Natural killer cell treated with Interleukin-12 subunit alpha and Interleukin-12 subunit beta and Interleukin-15 and Interleukin-18, amount 100 ng/mL, for 72 hours (primary cell): Measurements from ENCODE around the gene PHF21B. TPM values are rescaled to one million over a fixed set of nuclear protein-coding genes. Genes with fewer than 3 reads are reported as not detected.
A peak's percentile ranks its signal among the peaks of the same experiment; 100 is the strongest.
"Not testable (repeated sequence)": the region's sequence is repeated elsewhere in the genome, so short reads cannot be mapped to it uniquely, and the experiment has no call there.

ENCODE experiments used
- ATAC-seq, 2 donors: fragments of 150-1000 bp; cut with Tn5 transposase in 1 of 2; sonication (Bioruptor Pico), chemical (Tn5 transposase) in 1 of 2; 2 replicates each; pipeline ENCODE4 v1.10.0; 2021
- DNase-seq: peaks from one replicate; pipeline ENCODE4 v3.0.0; 2022; ENCODE audit warnings: low spot score
- H3K27ac Mint-ChIP-seq, 2 donors: 1 replicate in 1 of 2; 2 replicates in 1 of 2; pipeline ENCODE4 v1.8.0; 2022; ENCODE audit warnings: mixed read lengths in 2 of 2, mild to moderate bottlenecking in 1 of 2, moderate library complexity in 1 of 2
- H3K27me3 Mint-ChIP-seq, 2 donors: 1 replicate in 1 of 2; 2 replicates in 1 of 2; pipeline ENCODE4 v1.8.0; 2022; ENCODE audit warnings: mixed read lengths in 2 of 2
- H3K36me3 Mint-ChIP-seq: one replicate; pipeline ENCODE4 v1.8.0; 2022; ENCODE audit warnings: mixed read lengths
- H3K4me1 Mint-ChIP-seq, 2 donors: 1 replicate in 1 of 2; 2 replicates in 1 of 2; pipeline ENCODE4 v1.8.0; 2022; ENCODE audit warnings: low read depth in 2 of 2, mixed read lengths in 2 of 2, mild to moderate bottlenecking in 1 of 2
- H3K4me3 Mint-ChIP-seq: one replicate; pipeline ENCODE4 v1.8.0; 2022; ENCODE audit warnings: mixed read lengths
- H3K9me3 Mint-ChIP-seq: 2 replicates; pipeline ENCODE4 v1.8.0; 2022; ENCODE audit warnings: mixed read lengths
- total RNA-seq, 2 donors: library from RNA; stranded (reverse); gene quantifications; one replicate each; pipeline ENCODE4 v1.2.3, GENCODE V29; 2022

The PHF21B gene
- total RNA-seq, 2 donors from 2014 or later = 0.36 TPM; not detected in 1

DNA sequence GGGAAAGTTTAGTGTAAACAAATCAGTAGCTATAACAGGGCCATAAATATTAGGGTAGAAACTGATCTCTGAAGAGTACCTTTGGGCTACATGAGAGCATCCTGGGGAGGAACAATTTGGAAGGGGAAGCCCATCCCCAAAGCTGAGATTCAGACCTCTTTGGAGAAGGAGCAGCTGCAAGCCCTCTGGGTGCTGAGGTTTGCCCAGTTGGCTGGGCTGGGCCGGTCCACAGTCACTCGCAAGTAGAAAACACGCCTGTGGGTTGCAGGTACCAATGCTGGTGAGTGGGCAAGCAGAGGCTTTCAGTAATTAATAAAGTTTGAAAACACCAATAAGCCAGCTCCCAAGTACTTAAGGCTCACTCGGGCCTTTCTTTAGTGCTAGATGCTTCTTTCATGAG, 132.9 kb downstream of the PHF21B start:
- H3K27me3 Mint-ChIP-seq = peaks cover 0 to 10% of the 10 kb centered on the region in 2 donors
- no peak overlapping the region for H3K27ac Mint-ChIP-seq
- no peaks in the 10 kb centered on the region for H3K36me3 Mint-ChIP-seq
- ATAC-seq (no peak), DNase-seq (no peak)
- H3K4me3 Mint-ChIP-seq = no peak overlapping the region
- no peaks in the 10 kb centered on the region for H3K9me3 Mint-ChIP-seq
- no peaks in the 10 kb centered on the region for H3K4me1 Mint-ChIP-seq

DNA sequence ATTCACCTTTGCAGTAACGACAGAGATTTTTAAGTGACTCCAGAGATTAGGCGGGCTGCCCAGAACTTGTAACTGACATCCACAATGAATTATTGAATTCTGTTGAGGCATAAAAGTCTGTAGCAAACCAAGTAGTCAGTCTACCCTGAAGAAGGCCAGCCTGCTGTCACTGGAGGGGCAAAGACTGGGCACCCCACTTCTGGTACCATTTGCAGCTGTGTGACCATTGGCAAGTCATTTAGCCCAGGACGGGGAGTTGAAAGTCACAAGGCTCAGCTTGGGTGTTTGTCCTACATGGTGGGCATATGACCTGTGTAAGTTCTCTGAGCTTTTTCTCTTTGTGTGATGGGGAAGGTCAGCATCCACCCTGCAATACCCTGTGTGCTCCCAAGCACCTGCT, 138.0 kb downstream of the PHF21B start:
- H3K27me3 Mint-ChIP-seq = peaks cover 0 to 12% of the 10 kb centered on the region in 2 donors
- DNase-seq = no peak
- H3K27ac Mint-ChIP-seq = no peak overlapping the region
- H3K4me3 Mint-ChIP-seq = no peak overlapping the region
- no peaks in the 10 kb centered on the region for H3K9me3 Mint-ChIP-seq
- no peaks in the 10 kb centered on the region for H3K36me3 Mint-ChIP-seq
- ATAC-seq = no peak
- peaks cover 0 to 3% of the 10 kb centered on the region in 2 donors for H3K4me1 Mint-ChIP-seq

DNA sequence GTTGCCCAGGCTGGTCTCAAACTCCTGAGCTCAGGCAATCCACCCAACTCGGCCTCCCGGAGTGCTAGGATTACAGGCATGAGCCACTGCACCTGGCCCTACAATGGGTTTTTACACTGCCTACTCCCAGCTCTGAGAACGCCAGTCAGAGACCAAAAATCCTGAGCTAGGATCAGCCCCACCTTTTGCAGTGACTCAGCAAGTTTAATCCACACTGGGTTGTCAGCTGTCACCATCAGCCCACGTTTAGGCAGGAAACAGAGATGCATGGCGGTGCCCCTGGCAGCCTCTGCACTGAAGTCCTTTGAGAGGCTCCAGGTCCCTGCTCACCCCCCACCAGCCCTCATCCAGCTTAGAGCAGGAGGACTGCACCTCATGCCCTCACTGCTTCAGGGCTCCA, 139.8 kb downstream of the PHF21B start:
- ATAC-seq (no peak), DNase-seq (no peak)
- Mint-ChIP-seq H3K27ac (no peak overlapping the region), H3K4me1 (peaks cover 0 to 3% of the 10 kb centered on the region in 2 donors), H3K4me3 (no peak overlapping the region), H3K27me3 (peaks cover 0 to 10% of the 10 kb centered on the region in 2 donors), H3K9me3 (no peaks in the 10 kb centered on the region), H3K36me3 (no peaks in the 10 kb centered on the region)

DNA sequence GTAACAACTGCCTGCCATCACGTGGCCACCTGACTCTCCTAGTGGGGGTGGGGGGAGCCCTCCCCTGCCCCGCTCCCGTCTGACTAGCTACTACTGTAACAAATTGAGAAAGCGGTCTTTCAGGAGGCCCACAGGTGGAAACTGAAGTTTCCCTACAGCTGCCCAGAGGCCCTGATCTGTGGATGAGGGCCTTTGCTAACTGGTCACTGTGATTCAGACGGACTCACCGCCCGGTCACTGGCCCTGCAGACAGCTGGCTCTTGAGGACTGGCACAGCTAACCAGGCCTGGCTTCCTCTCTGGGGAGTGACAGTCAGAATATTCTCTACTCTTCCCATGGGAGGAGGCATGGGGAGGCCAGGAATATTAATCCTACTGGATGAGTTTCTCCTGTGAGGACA, 140.6 kb downstream of the PHF21B start:
- DNase-seq = no peak
- Mint-ChIP-seq H3K4me1 (peaks cover 0 to 3% of the 10 kb centered on the region in 2 donors), H3K4me3 (no peak overlapping the region), H3K27ac (no peak overlapping the region), H3K9me3 (no peaks in the 10 kb centered on the region), H3K36me3 (no peaks in the 10 kb centered on the region), H3K27me3 (peaks cover 0 to 10% of the 10 kb centered on the region in 2 donors)
- ATAC-seq = no peak

DNA sequence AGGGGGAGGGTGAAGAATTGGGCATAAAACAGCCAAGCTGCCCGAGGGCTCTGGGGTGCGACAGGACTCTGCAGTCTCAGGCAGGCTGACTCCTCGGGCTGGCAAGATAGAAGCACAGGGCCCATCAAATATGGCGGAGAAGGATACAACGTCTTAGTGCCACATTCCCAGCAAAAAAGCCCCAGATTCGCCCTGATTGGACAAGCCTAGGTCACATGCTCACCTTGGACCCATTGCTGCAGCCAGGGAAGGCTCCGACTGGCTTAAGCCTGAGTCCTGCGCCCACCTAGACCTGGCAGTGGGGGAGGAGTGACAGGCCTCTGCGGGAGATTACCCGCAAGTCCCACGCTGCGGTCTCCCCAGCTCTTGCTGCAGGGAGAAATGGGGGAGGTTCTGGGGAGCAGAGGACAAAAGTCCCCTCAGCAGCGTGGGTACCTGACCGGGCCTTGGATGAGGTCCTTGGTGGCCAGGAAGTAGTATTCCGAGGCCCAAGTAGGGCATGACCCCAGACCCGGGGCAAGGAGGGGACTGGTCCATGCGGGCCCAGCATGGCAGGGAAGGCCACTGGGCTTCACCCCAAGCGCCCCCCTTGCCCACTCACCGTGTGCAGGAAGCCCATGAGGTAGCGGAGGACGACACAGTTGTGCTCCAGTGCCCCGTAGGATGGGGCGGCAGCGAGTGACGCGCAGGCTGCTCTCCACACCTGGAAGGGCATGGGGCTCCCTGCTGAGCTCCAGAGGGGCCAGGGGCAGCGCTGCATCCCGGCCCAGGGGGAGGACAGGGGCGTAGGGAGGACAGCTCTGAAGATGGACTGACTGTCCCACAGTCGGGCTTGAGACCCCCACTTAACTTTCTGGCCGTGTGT, 144.4 kb downstream of the PHF21B start:
- peaks cover 0 to 1% of the 10 kb centered on the region in 2 donors for H3K4me1 Mint-ChIP-seq
- peaks cover 0 to 1% of the 10 kb centered on the region in 2 donors for H3K27me3 Mint-ChIP-seq
- H3K36me3 Mint-ChIP-seq = no peaks in the 10 kb centered on the region
- H3K4me3 Mint-ChIP-seq = no peak overlapping the region
- DNase-seq (no peak), ATAC-seq (no peak)
- no peaks in the 10 kb centered on the region for H3K9me3 Mint-ChIP-seq
- no peak overlapping the region for H3K27ac Mint-ChIP-seq

DNA sequence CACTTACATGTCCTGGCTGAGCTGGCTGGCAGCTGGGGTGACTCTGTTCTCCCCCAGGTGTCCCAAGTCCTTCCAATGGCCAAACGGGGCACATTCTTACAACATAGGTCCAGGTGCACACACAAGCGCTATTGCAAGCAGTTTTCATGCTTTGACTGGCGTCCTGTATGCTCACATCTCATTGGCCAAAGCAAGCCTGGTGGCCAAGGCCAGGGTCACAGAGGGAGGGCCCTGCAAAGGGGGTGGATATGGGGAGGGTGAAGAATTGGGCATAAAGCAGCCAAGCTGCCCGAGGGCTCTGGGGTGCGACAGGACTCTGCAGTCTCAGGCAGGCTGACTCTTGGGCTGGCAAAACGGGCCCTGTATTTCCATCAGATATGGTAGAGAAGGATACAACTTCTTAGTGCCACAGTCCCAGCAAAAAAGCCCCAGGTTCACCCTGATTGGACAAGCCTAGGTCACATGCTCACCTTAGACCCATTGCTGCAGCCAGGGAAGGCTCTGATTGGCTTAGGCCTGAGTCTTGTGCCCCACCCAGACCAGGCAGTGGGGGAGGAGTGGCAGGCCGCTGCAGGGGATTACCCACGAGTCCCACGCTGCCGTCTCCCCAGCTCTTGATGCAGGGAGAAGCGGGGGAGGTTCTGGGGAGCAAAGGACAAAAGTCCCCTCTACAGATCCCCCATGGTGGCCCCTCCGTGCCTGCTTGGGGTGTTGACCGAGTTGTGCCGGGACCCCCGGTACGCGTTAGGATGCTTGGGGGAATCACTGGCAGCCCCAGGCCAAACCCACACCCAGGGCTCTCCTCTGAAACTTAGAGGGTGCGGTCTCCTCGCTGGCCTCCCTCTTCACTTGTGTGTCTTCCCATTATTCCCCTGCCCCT, 146.6 kb downstream of the PHF21B start:
- Mint-ChIP-seq H3K27ac (no peak overlapping the region), H3K4me1 (no peaks in the 10 kb centered on the region), H3K9me3 (no peaks in the 10 kb centered on the region), H3K4me3 (no peak overlapping the region), H3K36me3 (no peaks in the 10 kb centered on the region), H3K27me3 (no peaks in the 10 kb centered on the region)
- ATAC-seq (peak in 1 of 2 donors; percentile 29), DNase-seq (no peak)

- Mint-ChIP-seq H3K4me1 (no peaks in the 10 kb centered on the region), H3K27me3 (no peaks in the 10 kb centered on the region), H3K4me3 (no peak overlapping the region), H3K36me3 (no peaks in the 10 kb centered on the region), H3K9me3 (no peaks in the 10 kb centered on the region), H3K27ac (no peak overlapping the region)
- ATAC-seq (no peak), DNase-seq (no peak)
Measured at GRCh38 chr22:44862281-44862680, 147.5 kb downstream of the PHF21B start.

DNA sequence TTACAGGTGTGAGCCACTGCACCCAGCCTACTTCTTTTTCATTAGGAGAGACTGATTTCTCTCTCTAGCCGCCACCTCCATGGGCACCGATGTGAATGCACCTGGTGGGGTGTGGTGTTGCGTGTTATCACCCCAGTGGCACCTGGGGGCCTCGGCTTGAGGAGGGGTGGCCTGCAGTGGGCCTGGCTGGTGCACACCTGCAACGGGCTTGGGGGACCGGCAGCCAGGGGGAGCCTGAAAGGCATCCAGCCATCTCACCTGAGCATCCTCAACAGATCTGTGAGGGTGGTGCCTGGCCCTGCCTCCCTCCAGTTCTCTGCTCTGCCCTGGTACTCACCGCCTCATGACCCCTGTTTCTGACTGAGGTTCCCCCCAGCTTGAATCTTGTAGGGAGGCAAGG, 148.6 kb downstream of the PHF21B start:
- ATAC-seq = no peak
- Mint-ChIP-seq H3K27ac (no peak overlapping the region), H3K36me3 (no peaks in the 10 kb centered on the region), H3K27me3 (no peaks in the 10 kb centered on the region), H3K9me3 (no peaks in the 10 kb centered on the region), H3K4me3 (no peak overlapping the region), H3K4me1 (no peaks in the 10 kb centered on the region)
- DNase-seq = no peak

DNA sequence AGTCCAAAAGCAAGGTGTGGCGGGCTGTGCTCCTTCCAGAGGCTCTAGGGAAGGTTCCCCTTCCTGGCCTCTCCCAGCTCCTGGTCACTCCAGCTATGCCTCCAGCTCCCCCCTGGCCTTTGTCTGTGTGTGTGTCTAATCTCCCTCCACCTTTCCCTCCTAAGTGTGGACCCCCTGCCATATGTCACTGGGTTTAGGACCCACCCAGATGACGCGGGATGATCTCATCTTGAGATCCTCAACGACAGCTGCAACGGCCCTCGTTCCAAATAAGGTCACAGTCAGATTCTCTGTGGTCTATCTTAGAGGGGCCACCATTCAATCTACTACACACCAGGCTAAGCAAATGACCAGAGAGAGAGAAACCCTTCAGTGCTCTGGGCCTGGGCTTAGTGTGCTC, 149.5 kb downstream of the PHF21B start:
- Mint-ChIP-seq H3K27ac (no peak overlapping the region), H3K9me3 (no peaks in the 10 kb centered on the region), H3K4me3 (no peak overlapping the region), H3K36me3 (no peaks in the 10 kb centered on the region), H3K27me3 (no peaks in the 10 kb centered on the region), H3K4me1 (peaks cover 0 to 4% of the 10 kb centered on the region in 2 donors)
- DNase-seq (no peak), ATAC-seq (no peak)

DNA sequence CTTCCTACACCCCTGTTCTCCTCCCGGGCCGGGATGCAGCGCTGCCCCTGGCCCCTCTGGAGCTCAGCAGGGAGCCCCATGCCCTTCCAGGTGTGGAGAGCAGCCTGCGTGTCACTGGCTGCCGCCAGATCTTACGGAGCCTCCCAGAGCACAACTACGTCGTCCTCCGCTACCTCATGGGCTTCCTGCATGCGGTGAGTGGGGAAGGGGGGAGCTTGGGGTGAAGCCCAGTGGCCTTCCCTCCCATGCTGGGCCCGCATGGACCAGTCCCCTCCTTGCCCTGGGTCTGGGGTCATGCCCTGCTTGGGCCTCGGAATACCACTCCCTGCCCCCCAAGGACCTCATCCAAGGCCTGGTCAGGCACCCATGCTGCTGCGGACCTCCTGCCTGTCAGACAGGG, 150.2 kb downstream of the PHF21B start:
- ATAC-seq = no peak
- H3K4me3 Mint-ChIP-seq = no peak overlapping the region
- no peaks in the 10 kb centered on the region for H3K36me3 Mint-ChIP-seq
- no peaks in the 10 kb centered on the region for H3K9me3 Mint-ChIP-seq
- no peaks in the 10 kb centered on the region for H3K27me3 Mint-ChIP-seq
- no peak for DNase-seq
- H3K4me1 Mint-ChIP-seq = peaks cover 0 to 4% of the 10 kb centered on the region in 2 donors
- H3K27ac Mint-ChIP-seq = no peak overlapping the region

DNA sequence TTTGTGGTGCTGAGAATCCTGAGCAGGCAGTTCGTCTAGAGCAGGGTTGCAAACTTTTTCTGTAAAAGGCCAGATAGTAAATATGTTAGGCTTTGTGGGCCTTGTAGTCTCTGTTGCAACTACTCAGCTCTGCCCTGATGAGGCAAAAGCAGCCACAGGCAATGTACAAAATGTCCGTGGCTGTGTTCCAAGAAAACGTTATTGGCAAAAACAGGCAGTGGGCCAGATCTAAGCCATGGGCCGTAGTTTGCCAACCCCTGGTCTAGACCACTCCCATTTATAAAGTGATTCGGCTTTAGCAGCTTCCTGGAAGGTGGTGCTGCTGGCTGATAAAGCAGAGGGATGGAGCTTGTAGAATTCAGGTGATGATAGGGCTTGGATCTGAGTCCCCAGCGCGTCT, 151.0 kb downstream of the PHF21B start:
- H3K4me3 Mint-ChIP-seq, DNase-seq, H3K4me1 Mint-ChIP-seq, H3K9me3 Mint-ChIP-seq, ATAC-seq, H3K27me3 Mint-ChIP-seq, H3K36me3 Mint-ChIP-seq, H3K27ac Mint-ChIP-seq: not testable (repeated sequence)

- Mint-ChIP-seq H3K36me3 (no peaks in the 10 kb centered on the region), H3K27ac (no peak overlapping the region), H3K9me3 (no peaks in the 10 kb centered on the region), H3K4me3 (no peak overlapping the region), H3K27me3 (no peaks in the 10 kb centered on the region), H3K4me1 (peaks cover 0 to 7% of the 10 kb centered on the region in 2 donors)
- DNase-seq (no peak), ATAC-seq (peak; percentile 59 to 67)
Measured at GRCh38 chr22:44855855-44856254, 153.9 kb downstream of the PHF21B start.

GRCh38 chr22:44854641-44855040, 155.2 kb downstream of the PHF21B start:
- not testable (repeated sequence) for ATAC-seq, H3K9me3 Mint-ChIP-seq, H3K36me3 Mint-ChIP-seq, H3K4me3 Mint-ChIP-seq, H3K4me1 Mint-ChIP-seq, DNase-seq, H3K27me3 Mint-ChIP-seq
- peak overlapping the region in 1 of 2 donors; percentile 65 for H3K27ac Mint-ChIP-seq

- Mint-ChIP-seq H3K36me3 (no peaks in the 10 kb centered on the region), H3K4me3 (no peak overlapping the region), H3K27me3 (no peaks in the 10 kb centered on the region), H3K9me3 (no peaks in the 10 kb centered on the region), H3K4me1 (peaks cover 0 to 6% of the 10 kb centered on the region in 2 donors), H3K27ac (no peak overlapping the region)
- DNase-seq = no peak
- no peak for ATAC-seq
Measured at GRCh38 chr22:44850946-44851345, 158.9 kb downstream of the PHF21B start.
